Umbilical cord (tissue), 2 donors: ENCODE measurements around the gene HNF1B. TPM values are rescaled to one million over a fixed set of nuclear protein-coding genes. Genes with fewer than 3 reads are reported as not detected.
"Not testable (repeated sequence)": the region's sequence is repeated elsewhere in the genome, so short reads cannot be mapped to it uniquely, and the experiment has no call there.

Experiments used
- DNase-seq: peaks from one replicate; pipeline ENCODE4 v3.0.0-alpha.2; 2015; ENCODE audit warnings: low spot score
- total RNA-seq: library from RNA; depleted of rRNA; stranded (reverse); fragments of >200 nt; gene quantifications from one replicate; pipeline ENCODE4 v1.2.3, GENCODE V29; 2014; ENCODE audit warnings: low replicate concordance; ENCODE audit not compliant: insufficient read depth

The HNF1B gene
- total RNA-seq, 1 donor from 2014 or later: 0.72 TPM

DNA sequence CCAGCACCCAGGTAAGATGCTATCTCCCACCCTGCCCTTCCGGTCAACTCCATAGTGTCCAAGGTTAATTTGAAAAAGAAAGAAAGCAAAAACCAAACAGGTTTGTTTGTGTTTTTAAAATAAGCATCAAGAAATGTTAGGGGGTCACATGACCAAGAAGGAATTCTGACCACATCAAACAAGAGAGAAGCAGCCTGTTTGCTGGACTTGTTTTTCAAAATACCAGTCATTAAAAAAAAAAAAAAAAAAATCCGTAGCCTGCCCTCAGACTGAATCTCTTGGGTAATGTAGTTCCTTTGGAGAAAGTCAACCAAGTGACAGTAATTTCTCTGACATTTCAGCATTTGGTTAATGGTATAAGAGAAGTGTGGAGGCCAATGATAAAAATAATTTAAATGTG lies 38.4 kb downstream of the HNF1B start:
- no peak for DNase-seq

DNA sequence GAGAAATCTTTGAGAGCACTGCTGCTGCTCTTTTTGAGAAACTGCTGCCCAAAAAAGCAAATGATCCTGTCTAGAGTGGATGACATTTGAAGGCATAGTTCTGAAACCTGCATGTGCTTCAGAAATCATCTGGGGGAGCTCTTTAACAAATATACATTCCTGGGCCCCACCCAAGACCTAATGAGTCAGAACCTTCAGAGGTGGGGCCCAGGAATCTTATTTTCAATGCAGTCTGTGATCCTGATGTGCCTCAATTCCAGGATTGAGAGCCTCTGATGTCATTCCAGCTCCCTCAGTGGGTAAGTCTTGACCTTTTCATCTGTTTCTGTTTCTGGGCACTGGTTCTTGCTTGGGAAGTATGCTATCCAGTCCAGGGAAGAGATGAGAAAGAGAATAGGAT lies 42.3 kb downstream of the HNF1B start:
- peak; percentile 86 for DNase-seq

DNA sequence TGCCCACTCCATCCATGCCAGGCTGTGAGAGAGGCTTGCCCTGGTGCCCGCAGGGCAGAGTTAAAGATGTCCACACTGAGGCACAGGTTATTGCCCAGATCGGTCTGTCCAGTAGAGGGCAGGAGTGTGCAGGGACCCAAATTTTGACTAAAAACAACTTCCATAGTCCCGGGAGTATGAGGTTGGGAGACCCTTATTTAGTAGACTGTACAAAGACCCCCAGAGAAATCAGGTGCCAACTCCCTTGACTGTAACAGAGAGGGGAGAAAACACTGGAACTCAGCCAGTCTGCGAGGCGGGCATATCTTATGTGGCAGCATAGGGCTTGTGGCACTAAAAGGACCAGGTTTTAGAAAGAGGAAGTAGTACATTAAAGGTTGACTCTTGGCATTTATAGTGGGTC lies 43.4 kb downstream of the HNF1B start:
- DNase-seq: no peak

DNA sequence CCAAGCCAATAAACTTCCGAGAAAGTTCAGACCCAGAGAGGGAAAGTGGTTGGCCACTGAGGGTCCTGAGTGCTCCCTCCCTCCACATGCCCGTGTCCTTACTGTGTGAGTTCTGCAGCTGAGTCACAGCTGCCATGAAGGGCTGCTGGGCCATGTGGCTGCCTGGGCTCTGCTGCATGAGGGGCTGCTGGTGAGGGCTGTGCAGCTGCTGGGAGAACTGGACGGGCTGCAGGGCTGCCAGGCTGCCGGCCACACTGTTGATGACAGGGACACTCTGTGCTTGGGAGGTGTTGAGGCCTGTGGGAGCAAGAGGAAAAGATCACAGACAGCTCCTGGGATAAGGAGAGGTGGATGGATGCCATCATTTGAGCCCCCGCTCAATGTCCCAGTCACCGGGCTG lies 44.0 kb downstream of the HNF1B start:
- DNase-seq: no peak

DNA sequence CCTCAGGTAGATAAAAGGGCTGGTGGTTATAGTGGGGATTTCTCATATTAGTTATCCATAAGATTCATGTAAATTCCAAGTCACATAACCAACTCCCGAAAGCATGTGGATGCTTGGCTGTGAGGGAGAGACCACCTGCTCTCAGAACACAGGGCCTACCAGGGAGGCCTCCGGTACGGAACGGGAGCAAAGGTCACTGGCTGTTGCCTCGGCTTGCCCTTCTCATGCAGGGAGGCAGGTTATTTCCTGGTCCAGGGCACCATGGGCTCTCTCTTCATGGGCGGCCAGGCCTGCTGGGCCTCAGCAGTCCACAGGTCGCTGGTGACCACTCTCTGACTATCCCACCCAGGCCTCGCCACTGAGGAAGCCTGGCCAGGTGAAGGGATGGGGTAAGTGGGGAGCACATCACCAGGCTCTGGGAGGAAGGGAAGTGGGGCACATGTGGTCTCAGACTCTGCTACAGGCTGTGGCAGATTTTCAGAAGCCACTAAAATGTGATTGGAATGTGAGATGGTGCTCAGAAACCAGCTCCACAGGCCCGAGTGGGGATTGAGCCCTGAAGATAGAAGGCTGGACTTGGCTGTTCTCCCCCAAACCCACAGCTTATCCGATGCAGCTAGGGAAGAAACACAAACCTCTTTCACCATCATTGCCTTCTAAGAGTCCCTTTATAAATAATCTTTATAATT lies 45.4 kb downstream of the HNF1B start:
- DNase-seq: peak; percentile 62

DNA sequence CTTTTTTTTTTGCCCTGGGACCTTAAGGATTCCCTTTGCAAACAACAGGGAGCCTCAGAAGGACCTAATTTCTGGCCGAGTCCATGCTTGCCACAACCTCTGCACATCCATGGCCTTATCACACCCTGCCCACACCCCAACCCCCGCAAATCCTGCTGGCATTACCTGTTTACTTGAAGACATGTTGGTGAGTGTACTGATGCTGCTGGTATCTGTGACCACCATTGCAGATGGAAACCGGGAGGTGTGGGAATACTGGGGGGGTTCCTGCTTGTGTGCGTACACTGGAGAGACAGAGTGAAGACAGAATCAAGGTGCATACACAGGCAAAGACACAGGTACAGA lies 46.0 kb downstream of the HNF1B start:
- no peak for DNase-seq

DNA sequence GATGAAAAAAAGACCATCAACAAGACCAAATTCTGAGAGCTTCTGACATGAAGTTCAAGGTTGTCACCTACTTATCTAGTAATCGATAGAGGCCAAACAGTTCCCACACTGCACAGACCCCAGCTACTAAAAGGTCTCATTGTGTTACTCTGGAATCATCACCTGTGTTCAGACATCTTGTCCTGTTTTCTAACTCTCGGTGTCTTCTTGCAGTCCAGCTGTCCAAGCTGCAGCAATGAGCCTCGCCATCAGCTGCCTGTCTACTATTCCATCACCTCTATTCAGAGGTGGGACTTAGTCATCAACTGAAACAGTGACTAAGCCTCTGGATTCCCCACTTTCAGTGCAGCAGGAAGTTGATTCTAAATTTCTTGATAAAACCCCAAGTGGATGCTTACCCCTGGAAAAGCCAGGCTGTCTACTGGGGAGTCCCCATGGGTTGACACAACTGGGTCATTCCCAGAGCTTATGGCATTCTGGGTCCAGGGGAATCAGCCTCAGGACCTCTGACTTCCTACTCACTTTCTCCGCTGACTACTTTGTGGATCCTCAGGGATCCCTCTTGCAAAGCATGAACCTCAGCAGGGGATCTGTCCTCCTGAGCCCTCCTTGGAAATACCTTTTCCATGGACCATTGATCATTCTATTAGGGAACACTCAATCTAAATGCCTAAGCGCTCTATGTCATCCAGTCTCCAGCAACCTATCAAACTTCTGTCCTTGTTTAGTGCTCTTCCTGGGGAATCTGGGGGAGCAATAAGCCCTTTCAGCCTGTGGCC lies 46.5 kb downstream of the HNF1B start:
- no peak for DNase-seq

DNA sequence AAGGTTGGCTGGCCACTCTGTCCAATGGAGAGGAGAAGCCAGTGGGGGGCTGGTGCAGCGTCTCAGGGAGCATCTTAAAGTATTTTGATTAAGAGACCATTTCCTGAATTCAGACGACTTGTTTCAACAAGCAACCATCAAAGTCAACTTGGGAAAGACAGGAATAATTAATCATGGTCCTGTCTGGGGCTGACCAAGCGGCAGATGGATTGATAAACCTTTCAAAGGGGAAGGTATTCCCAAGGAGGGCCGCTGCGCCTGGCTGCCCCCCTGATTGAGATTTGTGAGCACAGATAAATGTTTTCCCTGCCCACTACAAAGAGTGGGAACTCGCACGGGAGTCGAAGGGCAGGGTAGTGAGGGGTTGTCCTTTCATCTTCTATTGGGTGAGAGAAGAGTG lies 47.5 kb downstream of the HNF1B start:
- no peak for DNase-seq

DNA sequence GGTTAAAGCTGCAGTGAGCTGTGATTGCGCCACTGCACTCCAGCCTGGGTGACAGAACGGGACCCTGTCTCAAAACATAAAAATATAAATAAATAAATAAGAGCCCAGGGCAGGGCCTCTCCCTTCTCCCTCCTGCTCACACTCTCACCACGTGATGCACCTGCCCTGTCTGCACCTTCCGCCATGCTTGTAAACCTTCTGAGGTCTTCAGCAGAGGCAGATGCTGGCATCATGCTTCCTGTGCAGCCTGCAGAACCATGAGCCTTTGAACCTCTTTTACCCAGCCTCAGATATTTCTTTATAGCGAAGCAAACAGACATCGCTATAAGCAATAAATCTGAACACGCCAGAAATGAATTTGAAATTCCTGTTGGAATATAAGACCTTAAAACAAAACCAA lies 48.5 kb downstream of the HNF1B start:
- no peak for DNase-seq

DNA sequence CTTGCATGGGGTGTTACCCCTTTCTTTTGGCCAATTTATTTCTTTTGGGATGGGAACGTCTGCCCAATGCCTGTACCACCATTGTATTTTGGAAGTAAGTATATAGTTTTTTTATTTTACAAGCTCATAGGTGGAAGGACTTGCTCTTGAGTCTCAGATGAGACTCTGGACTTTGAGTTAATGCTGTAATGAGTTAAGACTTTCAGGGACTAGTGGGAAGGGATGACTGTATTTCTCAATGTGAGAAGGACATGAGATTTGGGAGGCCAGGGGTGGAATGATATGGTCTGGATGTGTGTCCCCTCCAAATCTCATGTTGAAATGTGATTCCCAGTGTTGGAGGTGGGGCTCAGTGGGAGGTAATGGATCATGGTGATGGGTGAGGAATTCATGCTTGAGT lies 49.1 kb downstream of the HNF1B start:
- no peak for DNase-seq

DNA sequence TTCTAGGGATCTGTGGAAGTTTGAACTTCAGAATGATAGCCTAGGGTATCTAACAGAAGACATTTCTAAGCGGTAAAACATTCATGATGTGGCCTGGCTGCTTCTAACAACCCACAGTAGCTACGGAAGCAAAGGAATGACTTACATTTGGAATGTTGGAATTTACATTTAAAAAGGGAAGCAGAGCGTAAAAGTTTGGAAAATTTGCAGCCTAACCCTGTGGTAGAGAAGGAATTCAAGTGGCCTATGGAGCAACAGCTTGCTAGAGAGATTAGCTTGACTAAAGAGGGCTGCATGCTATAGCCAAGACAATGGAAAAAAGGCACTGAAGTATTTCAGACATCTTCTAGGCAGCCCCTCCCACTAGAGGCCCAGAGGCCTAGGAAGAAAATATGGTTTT lies 50.1 kb downstream of the HNF1B start:
- DNase-seq: no peak

DNA sequence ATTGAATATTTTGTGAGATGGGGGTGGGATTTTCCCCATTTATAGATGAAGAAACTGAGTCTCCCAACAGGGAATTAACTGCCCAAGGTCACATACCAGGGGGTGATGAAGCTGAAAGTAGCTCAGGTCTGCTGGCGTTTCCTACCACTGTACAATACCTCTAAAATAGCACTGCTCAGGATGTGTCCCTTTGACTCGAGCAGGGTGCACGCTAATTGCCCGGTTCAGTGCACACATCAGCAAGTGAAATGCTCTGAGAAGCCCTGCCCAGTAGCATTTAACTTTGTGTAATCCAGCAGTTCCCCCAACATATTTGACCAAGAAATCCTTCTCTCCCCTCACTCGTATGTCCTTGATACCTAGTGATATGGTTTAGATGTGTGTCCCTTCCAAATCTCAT lies 51.5 kb downstream of the HNF1B start:
- DNase-seq: no peak

DNA sequence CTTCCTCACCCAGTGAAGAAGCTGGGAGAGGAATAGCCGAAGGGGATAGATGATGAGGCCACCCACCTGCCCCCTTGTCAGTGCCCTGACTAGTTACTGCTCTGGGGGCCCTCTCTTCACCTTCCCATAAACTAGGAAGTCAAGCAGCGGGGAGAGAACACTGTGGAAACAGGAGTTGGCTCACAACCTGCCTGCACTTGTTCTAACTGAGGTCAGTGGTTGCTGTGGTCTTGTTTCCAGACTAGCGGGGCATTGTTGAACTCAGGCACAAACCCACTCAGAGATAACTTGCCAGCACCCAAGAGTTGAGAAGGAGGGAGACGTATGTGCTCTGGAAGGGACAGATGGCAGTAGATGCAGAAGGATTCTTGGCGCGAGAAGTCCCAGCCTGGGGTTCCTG lies 53.1 kb downstream of the HNF1B start:
- DNase-seq: no peak

DNA sequence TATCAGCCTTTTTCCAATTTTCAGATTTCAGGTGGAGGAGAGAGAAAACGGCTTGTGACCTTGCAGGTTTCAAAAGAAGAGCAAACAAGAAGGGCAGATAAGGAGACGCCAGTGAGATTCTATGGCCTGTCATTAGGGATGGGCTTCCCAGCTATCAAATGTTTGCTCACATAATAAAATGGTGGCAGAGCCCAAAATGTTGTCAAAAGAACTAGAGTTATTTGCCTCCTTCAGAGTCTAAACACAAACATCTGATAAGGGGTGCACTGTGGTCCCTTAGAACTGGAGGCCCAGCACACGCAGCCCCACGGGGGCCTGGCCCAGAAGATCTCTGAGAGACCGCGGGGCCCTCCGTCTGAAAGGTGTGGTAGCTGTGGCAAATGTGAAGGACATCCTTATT lies 55.5 kb downstream of the HNF1B start:
- DNase-seq: no peak

DNA sequence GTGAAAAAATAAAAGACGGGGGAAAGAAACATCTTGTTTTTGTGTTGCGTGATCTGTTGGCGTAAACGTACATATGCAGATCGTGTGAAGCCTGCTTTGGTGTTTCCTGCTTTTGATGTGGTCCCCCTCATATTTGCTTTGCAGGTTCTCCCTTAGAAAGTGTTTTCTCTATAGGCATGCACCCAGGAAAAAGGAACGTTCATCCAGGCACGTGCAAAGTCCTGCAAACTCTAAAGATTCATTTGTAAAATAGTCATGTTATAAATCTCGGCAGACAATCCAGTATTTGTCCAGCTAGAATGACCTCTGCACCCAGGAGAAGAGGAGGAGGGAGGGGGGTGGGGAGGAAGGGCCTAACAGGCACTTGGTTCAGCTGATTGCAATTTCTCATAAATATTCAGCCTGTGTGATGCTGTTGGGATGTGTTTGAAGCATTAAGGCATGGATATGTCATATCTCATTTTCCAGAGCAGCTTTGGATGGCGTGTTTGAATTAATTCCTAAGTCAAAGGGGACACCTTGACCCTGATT lies 61.3 kb downstream of the HNF1B start:
- DNase-seq: no peak

DNA sequence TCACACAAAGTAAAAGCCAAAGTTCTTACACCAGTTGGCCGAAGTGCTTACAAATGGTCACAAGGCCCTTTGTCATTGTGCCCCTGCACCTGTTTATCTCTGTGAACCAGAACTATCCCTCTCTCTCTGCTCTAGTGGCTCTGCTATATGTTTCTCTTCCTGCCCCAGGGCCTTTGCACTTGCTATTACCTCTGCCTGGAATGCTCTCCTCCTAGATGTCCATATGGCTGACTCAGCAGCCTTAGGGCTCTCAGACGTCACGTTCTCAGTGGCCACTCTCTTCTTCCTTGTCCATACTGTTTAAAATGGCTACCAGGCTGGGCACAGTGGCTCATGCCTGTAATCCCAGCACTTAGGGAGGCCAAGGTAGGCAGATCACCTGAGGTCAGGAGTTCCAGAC lies 62.9 kb downstream of the HNF1B start:
- no peak for DNase-seq

DNA sequence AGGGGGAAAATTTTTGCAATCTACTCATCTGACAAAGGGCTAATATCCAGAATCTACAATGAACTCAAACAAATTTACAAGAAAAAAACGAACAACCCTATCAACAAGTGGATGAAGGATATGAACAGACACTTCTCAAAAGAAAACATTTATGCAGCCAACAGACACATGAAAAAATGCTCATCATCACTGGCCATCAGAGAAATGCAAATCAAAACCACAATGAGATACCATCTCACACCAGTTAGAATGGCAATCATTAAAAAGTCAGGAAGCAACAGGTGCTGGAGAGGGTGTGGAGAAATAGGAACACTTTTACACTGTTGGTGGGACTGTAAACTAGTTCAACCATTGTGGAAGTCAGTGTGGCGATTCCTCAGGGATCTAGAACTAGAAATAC lies 64.9 kb downstream of the HNF1B start:
- not testable (repeated sequence) for DNase-seq

DNA sequence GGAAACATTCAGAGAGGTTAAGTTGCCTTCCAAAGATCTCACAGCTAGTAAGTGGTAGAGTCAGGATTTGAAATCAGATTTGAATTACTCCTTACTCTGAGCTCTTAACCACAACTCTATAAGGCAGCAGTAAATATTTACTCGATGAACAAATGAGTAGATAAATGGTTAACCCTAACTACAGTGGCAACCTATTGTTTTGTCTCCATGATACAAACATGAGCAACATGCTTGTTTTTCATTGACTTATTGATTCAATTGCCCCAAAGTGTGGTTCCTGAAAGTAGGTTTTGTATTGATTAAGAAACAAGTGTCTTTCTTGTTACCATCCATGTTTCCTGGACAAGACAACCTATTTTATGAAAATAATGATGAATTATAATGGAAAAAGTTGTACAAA lies 66.8 kb downstream of the HNF1B start:
- DNase-seq: no peak

DNA sequence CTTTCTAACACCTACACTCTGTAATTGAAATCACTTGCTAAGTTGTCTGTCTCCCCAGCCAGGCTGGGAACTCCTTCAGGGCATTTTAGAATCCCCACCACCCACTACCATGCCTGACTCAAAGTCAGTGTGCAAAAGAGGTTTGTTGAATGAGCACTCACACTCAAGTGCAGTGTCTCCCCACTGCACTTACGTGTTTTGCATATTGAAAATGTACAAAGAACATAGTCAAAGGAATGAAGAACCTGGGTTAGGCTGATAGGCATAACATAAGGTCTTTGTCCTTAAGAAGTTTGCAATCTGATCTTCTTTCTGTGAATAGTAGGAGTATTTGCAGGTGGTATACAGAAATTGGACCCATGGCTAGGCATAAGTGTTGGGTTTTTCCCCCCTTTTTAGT lies 67.8 kb downstream of the HNF1B start:
- no peak for DNase-seq

DNA sequence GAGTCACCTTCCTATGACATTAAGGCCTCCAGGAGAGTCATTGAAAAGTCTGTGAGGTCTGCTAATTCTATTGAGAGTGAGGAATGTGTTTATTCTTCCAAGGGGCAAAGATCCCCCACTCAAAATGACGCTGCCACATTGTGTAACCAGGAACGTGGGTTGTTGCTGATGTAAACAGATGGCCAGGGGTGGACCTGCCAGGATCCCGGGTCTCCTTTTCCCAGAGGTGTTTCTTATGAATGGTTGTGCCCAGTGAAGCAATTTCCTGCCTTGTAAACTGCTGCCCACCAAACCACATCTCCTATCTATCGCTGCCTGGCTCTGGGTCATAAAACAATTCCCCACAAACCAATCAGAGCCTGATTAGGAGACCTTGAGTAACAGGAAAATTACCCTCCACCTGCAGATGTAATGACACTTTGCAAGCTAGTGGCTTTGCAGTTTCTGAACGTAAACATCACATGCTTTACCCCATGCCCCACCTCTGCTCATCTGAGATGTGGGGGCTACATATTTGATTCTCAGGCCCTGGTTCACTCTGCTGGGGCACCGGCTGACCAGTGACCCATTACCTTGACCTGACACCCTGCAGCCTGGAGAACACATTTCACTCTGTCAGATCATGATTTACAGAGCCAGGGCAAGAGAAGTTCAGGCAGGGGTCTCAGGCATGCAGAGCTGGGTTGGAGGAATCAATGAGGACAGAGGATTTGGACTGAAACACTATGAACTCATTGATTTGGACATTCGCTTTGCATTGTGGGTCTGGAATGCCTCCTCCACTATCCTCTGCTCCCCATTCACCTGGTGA lies 68.5 kb downstream of the HNF1B start:
- DNase-seq: no peak

DNA sequence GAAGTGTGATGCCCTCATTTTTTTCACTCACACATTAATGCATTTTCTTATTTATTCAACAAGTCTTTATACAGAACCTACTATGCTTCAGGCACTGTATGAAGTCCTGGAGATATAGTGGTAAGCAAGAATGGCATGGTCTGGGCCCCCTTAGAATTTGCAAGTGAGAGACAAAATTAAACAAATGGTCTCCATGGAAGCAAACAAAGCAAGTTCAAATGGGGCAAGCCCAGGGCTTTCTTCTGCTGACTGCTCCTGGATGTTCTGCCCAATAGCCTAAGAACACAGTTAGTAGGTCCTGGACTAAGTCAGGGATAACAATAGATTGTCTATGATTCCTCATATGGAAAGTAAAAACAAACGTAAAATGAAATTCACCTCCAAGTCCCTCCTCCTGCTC lies 70.3 kb downstream of the HNF1B start:
- DNase-seq: no peak

DNA sequence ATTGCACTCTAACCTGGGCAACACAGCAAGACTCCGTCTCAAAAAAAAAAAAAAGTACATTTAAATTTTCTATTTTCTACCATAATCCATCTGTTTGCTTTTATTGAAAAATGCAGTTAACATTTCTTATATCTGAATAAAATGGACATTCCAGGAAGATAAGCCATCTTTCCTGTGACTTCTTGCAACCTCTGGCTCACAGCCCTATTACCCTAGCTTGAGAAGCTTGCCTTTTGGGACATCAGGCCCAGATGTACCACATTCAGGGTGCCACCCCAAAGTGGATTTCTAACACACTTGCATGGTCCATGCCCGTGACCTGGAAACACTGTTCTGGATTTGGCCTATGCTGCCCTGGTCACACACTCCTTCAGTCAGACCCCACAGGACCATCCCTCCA lies 71.5 kb downstream of the HNF1B start:
- DNase-seq: no peak
